ENCODE data around the gene TSN. TPM values are rescaled to one million over a fixed set of nuclear protein-coding genes. Genes with fewer than 3 reads are reported as not detected.
"Not testable (repeated sequence)": the region's sequence is repeated elsewhere in the genome, so short reads cannot be mapped to it uniquely, and the experiment has no call there.

Gene TSN
- total RNA-seq, 2 donors from 2014 or later: 71.5 to 79.8 TPM

- Histone ChIP-seq H3K36me3 (ENCODE audit: control insufficient read depth, insufficient read depth, low read length) (no peaks in the 10 kb centered on the region), H3K27me3 (ENCODE audit: control insufficient read depth, insufficient read depth, low read length, poor library complexity, severe bottlenecking) (no peaks in the 10 kb centered on the region), H3K9me3 (ENCODE audit: control insufficient read depth, low read length) (peaks cover 6% of the 10 kb centered on the region), H3K4me1 (ENCODE audit: control insufficient read depth, insufficient read depth, low read length) (peaks cover 2% of the 10 kb centered on the region), H3K9ac (ENCODE audit: extremely low read depth, low read length, poor library complexity, severe bottlenecking) (no peak overlapping the region), H3K4me3 (ENCODE audit: low read length) (no peak overlapping the region), H3K27ac (ENCODE audit: low read depth, low read length) (no peak overlapping the region)
- peaks cover 18% of the 10 kb centered on the region for H3K9me3 Mint-ChIP-seq
- 90% methylated on average over 6 to 8 of the region's 8 CpGs for WGBS, 2 experiments (ENCODE audit: insufficient coverage in 1 of 2, insufficient read length in 1 of 2)
- no peak for DNase-seq
- H3K4me1 Mint-ChIP-seq: peaks cover 25% of the 10 kb centered on the region
- no peak overlapping the region for H3K27ac Mint-ChIP-seq
- H3K4me3 Mint-ChIP-seq: no peak overlapping the region
- no peaks in the 10 kb centered on the region for H3K36me3 Mint-ChIP-seq (ENCODE audit: low read depth)
- no peak for TF ChIP-seq CTCF (conservative IDR thresholded peaks at IDR 0.05)
- H3K27me3 Mint-ChIP-seq (ENCODE audit: insufficient read depth): no peaks in the 10 kb centered on the region
These were observed 59.8 kb downstream of the TSN start for GRCh38 chr2:121815216-121815615.

DNA sequence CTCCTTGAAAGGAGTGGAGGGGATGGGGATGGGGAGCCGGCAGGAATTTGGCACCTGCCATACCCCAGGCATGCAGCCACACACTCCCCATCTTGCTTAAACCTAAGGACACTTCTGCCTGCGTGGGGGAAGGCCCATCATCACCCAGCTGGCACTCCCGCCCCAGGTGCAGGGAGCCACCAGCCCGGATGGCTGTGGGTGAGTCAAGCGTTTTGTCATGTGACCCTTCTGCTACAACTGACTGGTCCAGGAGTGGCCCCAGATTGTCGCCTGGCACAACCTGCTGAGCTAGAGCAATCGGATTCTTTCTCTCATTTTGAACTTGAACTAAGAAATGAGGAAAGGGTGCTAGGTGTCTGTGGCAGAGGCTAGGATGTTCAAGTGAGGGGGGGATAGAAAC lies 61.3 kb downstream of the TSN start:
- Histone ChIP-seq H3K9me3 (ENCODE audit: control insufficient read depth, low read length) (peaks cover 6% of the 10 kb centered on the region), H3K9ac (ENCODE audit: extremely low read depth, low read length, poor library complexity, severe bottlenecking) (no peak overlapping the region), H3K4me3 (ENCODE audit: low read length) (no peak overlapping the region), H3K36me3 (ENCODE audit: control insufficient read depth, insufficient read depth, low read length) (no peaks in the 10 kb centered on the region), H3K27ac (ENCODE audit: low read depth, low read length) (no peak overlapping the region), H3K27me3 (ENCODE audit: control insufficient read depth, insufficient read depth, low read length, poor library complexity, severe bottlenecking) (no peaks in the 10 kb centered on the region), H3K4me1 (ENCODE audit: control insufficient read depth, insufficient read depth, low read length) (peaks cover 2% of the 10 kb centered on the region)
- Mint-ChIP-seq H3K4me1 (peaks cover 20% of the 10 kb centered on the region), H3K27me3 (ENCODE audit: insufficient read depth) (no peaks in the 10 kb centered on the region), H3K27ac (no peak overlapping the region), H3K9me3 (peaks cover 19% of the 10 kb centered on the region), H3K4me3 (no peak overlapping the region), H3K36me3 (ENCODE audit: low read depth) (no peaks in the 10 kb centered on the region)
- peak; percentile 30 for DNase-seq
- TF ChIP-seq CTCF (conservative IDR thresholded peaks at IDR 0.05): no peak
- WGBS, 2 experiments (ENCODE audit: insufficient coverage in 1 of 2, insufficient read length in 1 of 2): 92 to 95% methylated on average over 3 to 6 of the region's 7 CpGs

DNA sequence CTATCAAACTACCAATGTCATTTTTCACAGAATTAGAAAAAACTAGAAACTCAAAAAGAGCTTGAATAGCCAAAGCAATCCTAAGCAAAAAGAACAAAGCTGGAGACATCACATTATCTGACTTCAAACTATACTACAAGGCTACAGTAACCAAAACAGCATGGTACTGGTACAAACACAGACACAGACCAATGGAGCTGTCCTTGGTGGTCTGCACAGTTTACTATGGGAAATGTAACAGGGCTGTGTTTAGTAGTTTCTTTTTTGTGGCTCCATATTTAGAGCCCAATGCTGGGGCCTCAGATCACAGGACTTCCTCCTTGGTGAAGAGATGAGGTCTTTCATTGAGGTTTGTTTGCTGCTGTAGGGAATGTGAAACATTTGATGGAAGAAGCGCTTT lies 61.9 kb downstream of the TSN start:
- H3K9ac ChIP-seq (ENCODE audit: extremely low read depth, low read length, poor library complexity, severe bottlenecking); H3K9me3 ChIP-seq (ENCODE audit: control insufficient read depth, low read length); H3K27me3 ChIP-seq (ENCODE audit: control insufficient read depth, insufficient read depth, low read length, poor library complexity, severe bottlenecking); H3K27ac ChIP-seq (ENCODE audit: low read depth, low read length); H3K27me3 Mint-ChIP-seq (ENCODE audit: insufficient read depth); H3K4me3 ChIP-seq (ENCODE audit: low read length); H3K36me3 Mint-ChIP-seq (ENCODE audit: low read depth); H3K36me3 ChIP-seq (ENCODE audit: control insufficient read depth, insufficient read depth, low read length); H3K27ac Mint-ChIP-seq; H3K4me1 ChIP-seq (ENCODE audit: control insufficient read depth, insufficient read depth, low read length); H3K4me3 Mint-ChIP-seq; DNase-seq: not testable (repeated sequence)
- peaks cover 18% of the 10 kb centered on the region for H3K9me3 Mint-ChIP-seq
- H3K4me1 Mint-ChIP-seq: peaks cover 18% of the 10 kb centered on the region
- WGBS, 2 experiments (ENCODE audit: insufficient coverage in 1 of 2, insufficient read length in 1 of 2): 94 to 100% methylated on average over 1 of the region's 1 CpG

Other genes with a start within 250 kb of the TSN start
- not detected for gene RNU4ATAC, start 224.8 kb upstream of the TSN start, total RNA-seq
- 10 to 100 TPM; 87.0 to 88.3 TPM for gene CLASP1, start 106.2 kb upstream of the TSN start, total RNA-seq
- gene NIFK, start 18.8 kb upstream of the TSN start, total RNA-seq: 10 to 100 TPM; 64.2 to 88.5 TPM